HG03439 (cell line): ENCODE measurements around the gene CRIP2.

ENCODE experiments used
- ATAC-seq: cut with Tn5 transposase; IDR thresholded peaks from one replicate; pipeline ENCODE4 v1.9.1; 2021; ENCODE audit warnings: mild to moderate bottlenecking, moderate library complexity; ENCODE audit not compliant: unreplicated experiment

CRIP2 gene

DNA sequence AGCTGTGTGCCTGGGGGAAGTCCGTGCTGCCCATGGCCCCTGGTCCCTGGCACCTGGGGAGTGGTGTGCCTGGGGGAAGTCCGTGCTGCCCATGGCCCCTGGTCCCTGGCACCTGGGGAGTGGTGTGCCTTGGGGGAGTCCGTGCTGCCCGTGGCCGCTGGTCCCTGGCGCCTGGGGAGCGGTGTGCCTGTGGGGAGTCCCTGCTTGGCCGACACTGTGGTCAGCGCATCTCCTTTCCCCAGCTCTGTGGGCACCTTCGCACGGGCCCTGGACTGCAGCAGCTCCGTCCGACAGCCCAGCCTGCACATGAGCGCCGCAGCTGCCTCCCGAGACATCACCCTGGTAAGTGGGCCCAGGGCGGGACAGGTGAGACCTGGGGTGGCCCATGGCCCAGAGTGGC is 14.5 kb upstream of the CRIP2 start:
- no peak for ATAC-seq

DNA sequence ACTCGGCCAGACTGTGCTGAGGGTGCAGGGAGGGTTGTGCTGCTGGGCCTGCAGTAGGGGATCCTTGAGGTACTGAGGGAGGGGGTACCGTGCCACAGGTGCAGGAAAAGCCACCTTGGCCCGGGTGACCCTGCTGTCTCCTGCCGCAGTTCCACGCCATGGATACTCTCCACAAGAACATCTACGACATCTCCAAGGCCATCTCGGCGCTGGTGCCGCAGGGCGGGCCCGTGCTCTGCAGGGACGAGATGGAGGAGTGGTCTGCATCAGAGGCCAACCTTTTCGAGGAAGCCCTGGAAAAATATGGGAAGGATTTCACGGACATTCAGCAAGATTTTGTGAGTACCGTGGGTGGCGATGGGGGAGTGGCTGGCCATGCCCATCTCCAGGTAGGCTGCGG is 14.0 kb upstream of the CRIP2 start:
- no peak for ATAC-seq

DNA sequence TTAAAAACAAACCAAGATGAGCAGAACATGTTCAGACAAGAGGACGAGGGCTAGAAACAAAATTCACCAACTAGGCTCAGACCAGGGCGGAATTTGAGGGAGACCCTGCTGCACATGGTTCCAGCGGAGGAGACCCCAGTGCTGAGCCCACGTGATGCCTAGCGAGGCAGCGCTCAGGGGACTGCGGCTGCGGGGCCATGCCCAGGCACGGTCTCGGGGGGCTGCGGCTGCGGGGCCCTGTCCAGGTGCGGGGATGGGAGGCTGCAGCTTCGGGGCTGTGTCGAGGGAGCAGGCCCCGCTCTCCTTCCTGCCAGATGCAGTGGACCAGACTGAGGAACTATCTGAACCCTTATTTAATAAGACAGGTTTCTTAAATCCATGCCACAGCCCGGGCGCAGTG is 12.7 kb upstream of the CRIP2 start:
- ATAC-seq, result no peak

DNA sequence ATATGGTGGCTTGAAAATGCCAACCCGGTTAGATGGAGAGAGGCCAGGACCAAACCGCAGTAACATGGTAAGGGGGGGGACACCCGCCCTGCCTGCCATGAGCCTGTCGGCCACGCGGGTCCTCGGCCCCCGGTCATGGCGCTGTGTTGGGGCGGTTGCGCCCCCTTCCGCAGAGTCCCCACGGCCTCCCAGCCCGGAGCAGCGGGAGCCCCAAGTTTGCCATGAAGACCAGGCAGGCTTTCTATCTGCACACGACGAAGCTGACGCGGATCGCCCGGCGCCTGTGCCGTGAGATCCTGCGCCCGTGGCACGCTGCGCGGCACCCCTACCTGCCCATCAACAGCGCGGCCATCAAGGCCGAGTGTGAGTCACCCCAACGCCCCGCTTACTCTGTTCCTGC is 10.1 kb upstream of the CRIP2 start:
- ATAC-seq, result no peak

DNA sequence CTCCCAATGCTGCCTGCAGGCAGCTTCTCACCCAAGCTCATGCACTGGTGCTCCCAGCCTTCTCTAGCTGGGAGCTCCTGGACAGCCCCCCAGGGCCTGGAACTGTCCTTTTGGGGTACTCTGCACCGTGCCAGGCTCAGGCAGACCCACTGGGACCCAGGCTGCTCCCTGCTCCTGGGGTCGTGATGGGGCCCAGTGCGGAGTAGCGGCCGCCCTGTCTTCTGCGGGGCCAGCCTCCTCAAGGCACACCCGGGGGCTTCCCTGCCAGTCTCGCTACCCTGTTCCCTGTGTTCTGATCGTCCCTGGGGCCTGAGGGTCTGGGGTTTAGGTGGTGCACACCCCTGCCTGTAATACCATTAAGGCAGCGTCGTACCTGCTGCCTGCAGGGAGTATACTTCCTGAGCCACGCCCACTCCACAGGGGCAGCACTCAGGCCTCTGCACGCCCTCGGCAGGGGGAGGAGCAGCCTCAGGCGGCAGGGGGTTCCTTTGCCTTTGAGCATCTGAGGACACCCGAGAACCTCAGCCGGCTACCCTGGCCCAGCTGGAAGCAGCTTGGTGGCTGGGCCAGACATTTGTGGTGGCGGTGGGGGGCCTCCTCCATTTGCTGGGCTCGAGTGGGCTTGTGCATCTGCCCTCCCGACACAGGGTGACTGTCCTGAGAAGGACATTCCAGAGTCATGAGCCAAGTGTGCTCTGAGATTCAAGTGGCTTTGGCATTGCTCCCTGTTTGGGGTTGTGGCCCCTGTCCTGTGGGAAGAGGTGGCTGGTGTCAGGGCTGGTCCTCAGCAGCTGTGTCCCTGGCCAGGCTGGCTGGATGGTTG is 9.2 kb upstream of the CRIP2 start:
- no peak for ATAC-seq

DNA sequence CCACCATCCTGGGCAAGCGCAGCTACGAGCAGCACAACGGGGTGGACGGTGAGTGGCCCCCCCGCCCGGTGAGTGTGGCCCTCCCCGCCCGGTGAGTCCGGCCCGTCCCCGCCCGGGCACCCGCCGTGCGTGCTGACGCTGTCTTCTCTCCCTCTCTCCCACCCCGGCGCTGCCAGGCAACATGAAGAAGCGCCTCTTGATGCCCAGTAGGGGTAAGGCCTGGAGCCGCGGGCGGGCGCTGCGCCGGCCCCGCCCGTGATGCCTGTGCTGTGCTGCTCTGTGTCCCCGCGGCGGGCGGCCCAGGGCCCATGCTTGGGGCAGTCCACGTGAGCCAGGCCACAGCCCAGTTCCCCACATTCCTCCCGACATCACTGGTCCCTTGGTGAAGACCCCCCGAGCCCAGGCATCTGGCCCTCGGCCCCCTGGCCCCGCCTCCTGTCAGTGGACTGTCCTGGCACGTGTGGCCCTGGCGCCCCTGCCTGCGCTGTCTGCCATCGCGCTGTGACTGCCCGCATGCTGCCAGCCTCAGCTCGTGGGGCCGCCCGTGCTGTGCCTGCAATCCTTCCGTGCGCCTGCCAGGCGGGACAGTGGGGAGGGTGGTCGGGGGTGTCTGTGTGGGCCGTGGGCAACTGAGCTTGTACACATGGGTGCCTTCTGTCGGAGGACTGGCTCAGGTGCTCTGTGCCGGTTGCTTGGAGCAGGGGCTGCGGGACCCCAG is 7.9 kb upstream of the CRIP2 start:
- ATAC-seq, result no peak

DNA sequence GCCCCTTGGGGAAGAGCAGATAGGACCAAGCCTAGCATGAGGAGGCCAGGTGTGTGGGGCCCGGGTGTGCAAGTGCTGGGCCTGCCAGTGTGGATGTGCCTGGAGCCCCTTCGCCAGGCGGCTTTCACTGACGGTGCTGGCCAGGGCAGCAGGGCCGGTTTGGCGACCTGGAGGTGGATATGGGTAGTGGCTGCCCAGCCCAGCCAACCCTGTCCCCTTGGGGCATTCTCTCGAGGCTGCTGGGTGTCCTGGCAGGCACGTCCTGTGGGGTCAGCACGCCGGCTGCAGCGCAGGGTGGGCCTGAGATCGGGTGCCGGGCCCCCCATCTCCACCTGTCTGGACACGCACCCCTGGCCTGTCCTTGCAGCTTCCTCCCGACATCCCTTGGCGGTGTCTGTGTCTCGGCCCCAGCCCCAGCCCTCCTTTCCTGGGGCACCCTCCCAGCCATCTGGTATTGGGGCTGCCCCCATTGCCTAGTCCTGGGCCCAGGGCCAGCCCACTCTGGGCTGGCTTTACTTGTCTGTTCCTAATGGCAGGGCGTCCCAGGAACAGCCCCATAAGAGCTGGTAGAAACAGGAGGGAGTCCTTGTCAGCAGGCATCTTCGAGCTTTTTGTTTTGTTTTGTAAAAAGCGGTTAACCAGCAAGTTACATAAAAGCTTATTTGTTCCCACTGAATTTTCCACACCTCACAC is 7.2 kb upstream of the CRIP2 start:
- ATAC-seq, result no peak

DNA sequence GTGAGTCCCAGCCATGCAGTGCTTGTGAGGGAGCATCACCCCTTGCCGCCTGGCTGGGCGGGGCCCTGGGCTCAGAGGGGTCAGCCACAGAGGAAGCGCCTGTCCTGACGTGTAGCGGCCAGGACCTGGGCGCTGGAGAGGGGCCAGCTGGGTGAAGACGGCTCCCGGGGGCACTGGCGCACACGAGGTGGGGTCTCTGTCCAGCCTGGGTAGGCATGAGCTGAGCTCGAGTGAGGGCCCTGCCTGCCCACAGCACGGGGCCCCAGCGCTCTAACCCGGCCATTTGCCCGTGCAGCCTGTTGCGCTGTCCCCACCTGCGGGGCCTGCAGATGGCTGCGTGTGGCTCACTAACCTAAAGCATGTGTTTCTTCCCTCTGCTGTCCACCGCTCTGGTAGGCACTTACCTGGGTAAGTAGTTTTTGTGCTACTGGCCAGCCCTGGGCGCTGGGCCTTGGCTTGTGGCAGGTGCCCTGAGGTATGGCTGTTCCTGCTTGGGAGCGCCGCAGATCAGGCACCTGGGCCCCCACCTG is 6.6 kb upstream of the CRIP2 start:
- ATAC-seq, result no peak

DNA sequence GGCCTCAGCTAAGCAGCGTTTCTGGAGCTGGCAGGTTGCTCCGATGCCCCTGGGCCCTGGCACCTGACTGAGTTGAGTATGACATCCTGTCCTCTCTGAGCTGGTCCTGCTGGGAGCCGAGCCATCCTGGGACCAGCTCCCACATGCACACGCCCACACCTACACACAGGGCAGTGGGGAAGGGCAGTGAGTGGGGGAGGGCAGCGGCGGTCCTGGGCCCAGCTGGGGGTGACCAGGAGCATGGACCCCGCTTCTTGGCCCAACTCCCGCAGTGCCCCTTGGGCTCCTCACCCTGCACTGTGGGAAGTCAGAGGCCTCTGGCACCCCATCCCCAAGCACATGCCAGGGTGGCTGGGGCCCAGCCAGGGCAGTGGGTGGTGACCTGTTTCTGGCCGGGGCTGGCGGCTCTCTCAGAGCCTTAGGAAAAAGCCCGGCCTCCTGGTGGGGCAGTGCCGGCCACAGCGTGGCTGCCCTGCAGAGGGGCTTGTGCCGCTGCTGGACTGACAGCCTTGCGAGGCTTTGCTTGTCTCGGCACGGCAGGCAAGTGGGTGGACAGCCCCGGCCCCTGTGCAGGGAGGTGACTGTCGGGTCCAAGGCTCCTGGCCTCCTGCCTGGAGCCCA is 5.9 kb upstream of the CRIP2 start:
- no peak for ATAC-seq

DNA sequence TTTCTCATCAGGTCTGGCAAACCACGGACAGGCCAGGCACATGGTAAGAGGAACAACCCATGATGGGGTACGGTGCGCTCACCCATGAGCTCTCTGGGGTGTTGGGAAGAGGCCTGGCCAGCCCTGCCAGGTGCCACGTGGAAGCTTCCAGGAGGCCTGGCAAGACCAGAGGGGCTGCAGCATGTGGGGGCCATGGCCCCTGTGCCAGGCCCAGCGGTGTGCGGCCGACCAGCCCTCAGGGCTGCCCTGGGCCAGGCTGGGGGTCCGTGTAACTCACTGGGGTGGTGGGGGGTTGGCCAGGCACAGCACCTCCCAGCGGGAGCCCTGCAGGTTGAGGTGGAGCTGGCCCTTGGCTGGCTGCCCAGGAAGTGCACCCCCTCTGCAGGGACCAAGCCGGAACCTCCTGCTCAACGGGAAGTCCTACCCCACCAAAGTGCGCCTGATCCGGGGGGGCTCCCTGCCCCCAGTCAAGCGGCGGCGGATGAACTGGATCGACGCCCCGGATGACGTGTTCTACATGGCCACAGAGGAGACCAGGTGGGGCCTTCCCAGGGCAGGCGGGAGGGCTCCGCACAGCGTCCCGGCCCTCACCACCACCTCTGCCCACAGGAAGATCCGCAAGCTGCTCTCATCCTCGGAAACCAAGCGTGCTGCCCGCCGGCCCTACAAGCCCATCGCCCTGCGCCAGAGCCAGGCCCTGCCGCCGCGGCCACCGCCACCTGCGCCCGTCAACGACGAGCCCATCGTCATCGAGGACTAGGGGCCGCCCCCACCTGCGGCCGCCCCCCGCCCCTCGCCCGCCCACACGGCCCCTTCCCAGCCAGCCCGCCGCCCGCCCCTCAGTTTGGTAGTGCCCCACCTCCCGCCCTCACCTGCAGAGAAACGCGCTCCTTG is 4.9 kb upstream of the CRIP2 start:
- ATAC-seq, result no peak

DNA sequence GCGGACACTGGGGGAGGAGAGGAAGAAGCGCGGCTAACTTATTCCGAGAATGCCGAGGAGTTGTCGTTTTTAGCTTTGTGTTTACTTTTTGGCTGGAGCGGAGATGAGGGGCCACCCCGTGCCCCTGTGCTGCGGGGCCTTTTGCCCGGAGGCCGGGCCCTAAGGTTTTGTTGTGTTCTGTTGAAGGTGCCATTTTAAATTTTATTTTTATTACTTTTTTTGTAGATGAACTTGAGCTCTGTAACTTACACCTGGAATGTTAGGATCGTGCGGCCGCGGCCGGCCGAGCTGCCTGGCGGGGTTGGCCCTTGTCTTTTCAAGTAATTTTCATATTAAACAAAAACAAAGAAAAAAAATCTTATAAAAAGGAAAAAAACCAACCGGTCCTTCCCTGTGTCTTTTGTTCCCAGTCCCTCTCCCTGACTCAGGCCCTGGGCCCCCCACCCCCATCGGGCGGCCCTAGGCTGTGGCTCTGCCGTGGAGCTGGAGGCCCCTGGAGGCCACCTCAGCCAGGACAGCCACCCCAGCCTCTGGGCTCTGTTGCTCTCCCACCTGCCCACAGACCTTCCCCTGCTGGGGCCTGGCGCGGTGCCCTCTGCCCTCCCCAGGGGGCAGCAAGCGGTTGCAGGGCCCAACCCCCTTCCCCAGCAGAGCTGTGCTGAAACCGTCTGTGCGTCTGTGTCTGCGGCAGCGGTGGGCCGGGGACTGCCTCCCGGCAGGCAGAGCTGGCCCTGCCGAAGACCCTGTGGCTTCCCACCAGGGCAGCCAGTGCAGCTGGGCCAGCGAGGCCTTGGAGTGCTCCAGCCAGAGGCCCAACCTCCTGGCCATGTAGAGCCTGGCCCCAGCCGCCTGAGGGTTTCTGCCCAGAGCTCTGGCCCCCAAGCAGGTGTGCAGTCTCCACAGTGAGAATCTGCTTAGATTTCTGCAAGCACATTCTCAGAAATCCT is 4.0 kb upstream of the CRIP2 start:
- no peak for ATAC-seq

DNA sequence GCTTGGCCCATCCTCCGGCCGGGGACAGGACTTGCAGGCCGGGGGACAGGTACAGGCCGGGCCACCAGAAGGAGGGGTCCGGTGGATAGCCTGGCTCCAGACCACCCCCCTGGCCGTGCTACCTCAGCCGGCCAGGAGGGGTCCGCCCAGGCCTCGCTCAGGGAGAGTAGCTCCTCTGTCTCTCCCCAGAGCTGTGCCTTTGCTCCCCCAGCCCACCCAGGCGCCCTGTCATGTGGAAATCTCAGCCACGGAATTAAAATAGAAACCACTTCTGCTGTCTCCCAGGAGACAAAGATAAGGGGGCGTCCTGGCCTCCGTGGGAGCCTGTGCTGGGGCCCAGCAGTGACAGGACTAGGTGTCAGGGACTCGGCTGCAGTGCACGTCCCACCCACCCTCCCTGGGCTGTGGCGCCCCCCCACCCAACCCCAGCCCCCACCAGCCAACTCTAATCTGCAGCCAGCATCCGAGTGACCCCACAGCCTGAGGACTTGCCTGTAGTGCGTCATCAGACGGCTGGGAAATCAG is 3.3 kb upstream of the CRIP2 start:
- ATAC-seq, result no peak

DNA sequence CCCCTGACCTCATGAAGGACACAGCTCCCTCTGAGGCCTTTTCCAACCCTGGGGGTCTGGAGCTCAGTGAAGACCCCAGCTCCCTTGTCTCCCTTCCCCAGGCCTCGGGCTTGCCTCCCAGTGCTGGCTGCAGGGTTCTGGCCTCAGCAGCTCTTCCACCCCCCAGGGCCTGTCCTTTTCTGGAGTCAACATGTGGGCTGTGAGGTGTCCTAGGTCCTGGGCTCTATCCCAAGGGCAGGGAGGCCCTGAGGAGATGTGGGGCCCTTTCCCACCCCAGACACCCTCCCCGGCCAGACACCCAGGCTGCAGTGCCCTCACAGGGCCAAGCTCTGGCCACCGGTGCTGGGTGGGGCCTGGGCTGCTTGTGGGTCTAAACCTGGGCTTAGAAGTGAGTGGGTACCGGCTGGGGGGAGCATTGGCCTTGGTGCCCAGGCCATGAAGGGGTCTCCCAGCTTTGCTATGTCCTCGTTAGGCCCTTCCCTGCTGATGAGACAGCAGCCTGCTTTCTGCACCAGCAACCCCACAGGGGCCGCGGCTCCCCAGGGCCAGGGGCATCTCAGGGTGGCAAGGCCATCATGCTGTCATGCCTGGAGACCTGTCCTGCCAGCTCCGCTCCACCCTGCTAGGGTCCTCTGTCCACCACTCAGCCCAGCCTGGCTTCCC is 2.7 kb upstream of the CRIP2 start:
- no peak for ATAC-seq

DNA sequence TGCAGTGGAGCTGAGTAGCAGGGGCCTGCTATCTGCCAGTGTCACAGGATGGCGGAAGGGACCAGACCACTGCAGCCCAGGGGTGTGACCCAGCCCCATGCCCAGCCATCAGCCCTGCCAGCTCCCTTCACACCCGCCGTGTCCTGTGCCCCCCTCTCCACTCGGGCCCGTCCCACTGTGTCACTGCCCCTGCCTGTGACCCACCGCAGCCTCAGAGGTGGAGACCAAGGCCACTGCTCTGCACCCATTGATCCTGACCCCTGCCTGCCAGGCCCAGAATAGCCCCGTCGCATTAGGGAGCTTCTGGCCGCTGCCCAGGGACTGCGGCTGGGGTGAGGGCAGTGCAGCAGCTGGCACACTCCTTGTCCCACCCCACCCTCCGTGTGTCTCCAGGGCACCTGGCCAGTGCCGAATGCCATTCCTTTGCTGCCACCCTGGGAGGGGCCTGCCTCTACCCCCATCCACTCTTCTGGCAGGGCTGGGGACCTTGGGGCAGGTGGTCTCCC is 2.1 kb upstream of the CRIP2 start:
- ATAC-seq, result no peak

DNA sequence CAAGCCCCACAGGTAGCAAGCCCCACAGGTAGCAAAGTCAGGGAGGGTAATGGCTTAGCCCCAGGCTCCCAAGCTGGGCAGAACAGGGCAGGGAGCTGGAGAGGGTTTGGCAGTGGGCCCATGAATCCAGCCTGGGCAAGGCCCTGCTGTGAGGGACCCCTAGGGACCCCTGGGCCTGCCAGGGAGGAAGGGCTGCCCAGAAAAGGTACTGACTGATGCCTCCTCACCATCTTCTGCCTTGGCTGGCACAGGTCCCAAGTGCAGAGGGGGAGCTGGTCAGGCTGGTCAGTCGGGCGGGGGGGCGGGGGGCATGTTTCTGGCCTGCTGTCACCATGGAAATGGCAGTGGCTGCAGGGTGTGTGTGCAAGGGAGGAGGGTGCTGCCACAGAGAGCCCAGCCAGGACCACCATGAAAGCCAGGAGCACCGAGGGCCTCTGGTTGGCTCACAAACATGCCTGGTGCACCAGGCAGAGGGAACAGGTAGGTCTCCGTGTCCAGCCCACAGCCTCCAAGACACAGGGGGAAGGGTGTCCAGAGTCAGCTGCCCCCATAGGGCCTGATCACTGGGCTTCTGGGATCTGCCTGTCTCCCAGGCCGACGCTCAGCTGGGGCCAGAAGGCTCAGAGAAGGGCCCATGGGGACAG is 1.5 kb upstream of the CRIP2 start:
- ATAC-seq, result no peak

DNA sequence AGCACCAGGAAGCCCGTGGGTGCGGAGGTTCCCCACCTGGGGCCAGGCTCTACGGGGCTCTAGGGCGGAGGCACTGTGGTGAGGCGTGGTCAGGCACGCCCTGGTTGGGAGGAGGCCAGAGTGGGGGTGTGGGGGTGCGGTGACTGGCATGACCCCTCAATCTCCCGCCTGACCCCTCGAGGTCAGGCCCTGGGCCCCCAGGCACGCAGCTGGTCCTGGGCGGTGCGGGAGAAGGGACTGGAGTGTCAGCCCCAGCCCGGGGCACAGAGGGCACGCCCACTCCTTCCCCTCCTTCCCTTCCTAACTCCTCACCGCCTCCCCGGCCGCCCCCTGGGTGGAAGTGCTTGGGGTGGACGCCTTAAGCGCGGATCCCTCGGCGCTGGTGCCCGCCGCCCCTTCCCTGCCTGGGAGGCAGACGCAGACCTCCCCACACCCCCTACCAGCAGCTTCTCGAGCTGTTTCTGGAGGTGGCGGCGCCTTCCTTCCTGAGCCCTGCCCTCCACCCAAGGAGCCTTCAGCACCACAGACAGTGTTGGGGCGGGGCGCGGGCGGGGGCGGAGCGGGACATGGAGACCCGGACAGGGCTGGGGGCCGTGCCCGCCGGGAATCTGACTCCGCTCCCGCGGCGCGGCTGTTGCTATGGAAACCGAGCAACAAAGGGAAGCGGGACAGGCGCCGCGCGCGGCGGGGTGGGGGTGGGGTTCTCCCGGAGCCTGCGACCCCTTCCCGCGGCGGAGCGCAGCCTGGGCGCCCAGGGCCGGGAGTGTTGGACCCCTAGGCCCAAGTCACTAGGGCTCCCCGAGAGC is 741 bp upstream of the CRIP2 start:
- ATAC-seq, result no peak
